G401 (cell line): ENCODE data around the gene OR1I1. TPM values are rescaled to one million over a fixed set of nuclear protein-coding genes. Genes with fewer than 3 reads are reported as not detected.
"Not testable (repeated sequence)": the region's sequence is repeated elsewhere in the genome, so short reads cannot be mapped to it uniquely, and the experiment has no call there.

Source experiments
- DNase-seq: peaks from one replicate; pipeline ENCODE4 v3.0.0-alpha.2; 2015; ENCODE audit warnings: low spot score
- in situ Hi-C: cut with HindIII; loops from 2 replicates; pipeline ENCODE4 v1.10.0; 2016; ENCODE audit warnings: low sequenced_read_pairs, mixed read lengths
- total RNA-seq: library from RNA; depleted of rRNA; stranded (reverse); fragments of >200 nt; shearing (Covaris generic); gene quantifications from 2 replicates; pipeline ENCODE4 v1.2.3, GENCODE V29; 2014

OR1I1 gene
- total RNA-seq, 1 experiment from 2014 or later = not detected

DNA sequence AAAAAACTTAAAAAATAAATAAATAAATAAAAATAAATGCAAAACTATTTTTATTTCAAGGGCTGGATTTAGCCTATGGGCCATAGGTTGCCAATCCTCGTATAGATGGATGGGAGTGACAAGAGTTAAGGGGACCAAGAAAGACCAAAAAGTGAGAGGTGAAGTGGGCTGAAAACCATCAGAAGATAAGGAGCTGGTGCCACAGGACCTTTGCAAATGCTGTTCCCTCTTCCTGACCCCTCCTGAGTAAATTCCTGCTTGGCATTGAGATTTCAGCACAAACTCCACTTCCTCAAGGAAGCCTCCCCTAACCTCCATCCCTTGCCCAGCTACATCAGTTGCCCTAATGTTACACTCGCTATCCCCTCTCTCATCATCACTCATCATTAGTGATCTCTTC, 11.0 kb downstream of the OR1I1 start:
- DNase-seq = no peak
- in situ Hi-C loops = no loop called here

GRCh38 chr19:15096223-15096622, 14.2 kb downstream of the OR1I1 start:
- in situ Hi-C loops = no loop called here

GRCh38 chr19:15097980-15098379, 16.0 kb downstream of the OR1I1 start:
- in situ Hi-C loops, DNase-seq: not testable (repeated sequence)

More at GRCh38 chr19:15096223-15096622, 14.2 kb downstream of the OR1I1 start:
- no peak for DNase-seq

GRCh38 chr19:15098460-15098859, 16.4 kb downstream of the OR1I1 start:
- in situ Hi-C loops = no loop called here
- no peak for DNase-seq

- no peak for DNase-seq
- in situ Hi-C loops = no loop called here
Measured at GRCh38 chr19:15099017-15099582, 17.1 kb downstream of the OR1I1 start.

DNA sequence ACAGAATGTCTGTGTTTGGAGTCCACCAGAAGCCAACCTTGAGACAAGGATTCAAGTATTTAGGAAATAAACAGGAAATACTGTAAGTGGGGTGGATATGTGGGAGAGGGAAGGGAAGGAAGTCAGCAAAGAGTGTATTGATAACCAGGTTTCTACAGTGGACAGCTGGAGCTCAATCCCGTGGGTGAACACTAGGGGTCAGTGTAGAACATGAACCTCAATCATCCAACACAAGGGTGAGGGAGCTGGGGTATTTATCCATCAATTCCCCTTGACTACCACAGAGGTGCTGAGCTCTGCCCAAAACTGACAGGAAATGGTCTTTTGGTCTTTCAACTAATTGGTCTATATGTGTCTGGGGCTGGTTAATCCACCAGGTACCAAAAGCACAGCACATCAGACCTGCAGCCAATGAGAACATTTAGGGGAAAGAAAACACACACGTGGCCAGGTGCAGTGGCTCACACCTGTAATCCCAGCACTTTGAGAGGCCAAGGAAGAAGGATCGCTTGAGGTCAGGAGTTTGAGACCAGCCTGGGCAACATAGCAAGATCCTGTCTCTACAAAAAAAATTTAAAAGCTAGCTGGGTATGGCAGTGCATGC, 19.6 kb downstream of the OR1I1 start:
- no peak for DNase-seq
- in situ Hi-C loops = no loop called here

- in situ Hi-C loops = no loop called here
- no peak for DNase-seq
Measured at GRCh38 chr19:15104003-15104402, 22.0 kb downstream of the OR1I1 start.

- no peak for DNase-seq
- in situ Hi-C loops = no loop called here
Measured at GRCh38 chr19:15104411-15104810, 22.4 kb downstream of the OR1I1 start.

DNA sequence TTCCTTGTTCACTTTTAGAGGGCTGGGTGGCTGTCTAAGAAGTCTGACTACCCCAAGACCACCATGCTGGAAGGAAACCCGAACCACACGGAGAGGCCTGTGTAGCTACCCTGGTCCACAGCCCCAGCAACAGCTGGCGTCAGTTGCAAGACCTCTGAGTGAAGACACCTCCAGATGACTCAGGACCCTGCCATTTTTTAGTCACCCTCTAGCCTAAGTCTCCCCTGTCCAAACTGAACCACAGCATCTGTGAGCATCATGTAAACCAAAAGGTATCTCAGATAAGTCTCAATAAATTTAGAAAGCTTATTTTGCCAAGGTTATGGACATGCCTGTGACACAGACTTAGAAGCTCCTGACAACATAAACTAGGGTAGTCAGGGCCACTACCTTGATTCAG, 23.0 kb downstream of the OR1I1 start:
- no peak for DNase-seq
- in situ Hi-C loops = no loop called here

DNA sequence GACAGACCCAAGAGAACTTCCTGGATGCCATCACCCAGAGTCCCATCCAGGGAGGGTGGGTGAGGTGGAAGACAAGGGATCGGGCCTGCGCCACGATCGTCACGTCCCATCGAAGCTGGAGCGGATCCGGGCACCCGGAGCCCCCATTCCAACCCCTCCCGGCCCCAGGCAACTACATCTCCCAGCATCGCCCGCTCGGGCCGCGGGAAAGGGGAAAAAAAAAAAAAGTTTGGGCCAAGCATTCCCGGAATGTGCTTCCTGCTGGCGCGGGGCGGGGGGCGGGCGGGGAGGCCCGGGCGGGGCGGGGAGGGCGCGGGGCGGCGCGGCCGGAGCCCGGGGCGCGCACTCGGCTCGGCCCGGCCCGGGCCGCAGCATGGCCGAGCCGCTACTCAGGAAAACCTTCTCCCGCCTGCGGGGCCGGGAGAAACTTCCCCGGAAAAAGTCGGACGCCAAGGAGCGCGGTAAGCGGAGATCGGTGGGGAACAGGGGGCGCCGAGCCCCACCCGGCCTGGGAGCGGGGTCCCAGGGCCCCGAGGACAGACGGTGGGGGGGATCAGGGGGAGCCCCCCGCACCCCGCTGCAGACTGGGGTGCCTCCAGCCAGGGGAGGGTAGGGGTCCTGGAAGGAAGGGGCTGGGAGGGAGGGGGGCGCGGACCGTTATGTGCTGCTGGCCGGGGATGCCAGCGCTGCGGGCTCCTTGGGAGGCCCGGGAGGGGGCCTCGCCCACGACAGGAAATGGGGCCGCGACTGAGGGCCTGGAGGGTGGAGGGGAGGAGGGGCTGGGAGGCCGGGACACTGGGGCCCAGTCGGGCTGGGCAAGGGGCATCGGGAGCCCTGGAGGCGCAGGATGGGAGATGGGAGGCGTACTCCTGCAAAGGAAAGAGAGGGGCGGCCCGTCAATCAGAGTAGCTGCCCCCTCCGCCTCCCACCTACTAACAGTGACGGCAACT, 25.3 kb downstream of the OR1I1 start, which contains the start of gene SYDE1:
SYDE1 (plus strand) TSS at position 341 of the 950 bp plus-strand sequence; CDS start at position 374, 33 bp downstream.
- in situ Hi-C loops = no loop called here
- DNase-seq = no peak

DNA sequence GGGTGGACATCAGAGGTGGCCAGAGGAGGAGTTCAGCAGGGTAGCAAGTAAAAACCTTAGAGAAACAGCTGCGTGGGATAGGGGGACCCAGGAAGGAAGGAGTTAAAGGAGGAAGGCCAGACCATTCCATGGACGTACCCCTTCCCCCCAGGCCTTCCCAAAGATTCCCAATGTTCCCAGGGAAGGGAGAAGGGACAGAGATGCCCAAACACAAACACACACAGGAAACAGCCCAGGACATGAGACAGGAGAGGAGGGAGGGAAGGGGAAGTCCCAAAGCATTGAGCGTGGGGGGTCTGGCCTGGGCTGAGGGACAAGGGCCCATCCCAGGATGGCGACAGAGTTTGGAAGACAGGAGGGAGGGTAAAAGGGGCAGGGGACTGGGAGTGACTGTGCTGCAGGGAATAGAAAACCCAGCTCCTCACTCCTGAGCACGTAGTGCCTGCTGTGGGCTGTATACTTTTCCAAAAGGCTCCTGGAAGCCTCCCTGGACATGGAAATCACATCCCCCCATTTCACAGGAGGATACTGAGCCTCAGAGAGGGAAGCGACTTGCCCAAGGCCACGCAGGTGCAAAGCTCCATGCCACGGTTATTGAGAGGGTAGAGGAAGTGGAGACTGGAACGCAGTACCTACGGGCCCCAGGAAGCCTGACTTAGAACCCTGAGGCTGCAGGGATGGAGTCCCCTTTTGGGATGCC, 26.3 kb downstream of the OR1I1 start:
- in situ Hi-C loops = no loop called here
- DNase-seq = no peak

GRCh38 chr19:15108845-15109767, 27.1 kb downstream of the OR1I1 start:
- DNase-seq = no peak

DNA sequence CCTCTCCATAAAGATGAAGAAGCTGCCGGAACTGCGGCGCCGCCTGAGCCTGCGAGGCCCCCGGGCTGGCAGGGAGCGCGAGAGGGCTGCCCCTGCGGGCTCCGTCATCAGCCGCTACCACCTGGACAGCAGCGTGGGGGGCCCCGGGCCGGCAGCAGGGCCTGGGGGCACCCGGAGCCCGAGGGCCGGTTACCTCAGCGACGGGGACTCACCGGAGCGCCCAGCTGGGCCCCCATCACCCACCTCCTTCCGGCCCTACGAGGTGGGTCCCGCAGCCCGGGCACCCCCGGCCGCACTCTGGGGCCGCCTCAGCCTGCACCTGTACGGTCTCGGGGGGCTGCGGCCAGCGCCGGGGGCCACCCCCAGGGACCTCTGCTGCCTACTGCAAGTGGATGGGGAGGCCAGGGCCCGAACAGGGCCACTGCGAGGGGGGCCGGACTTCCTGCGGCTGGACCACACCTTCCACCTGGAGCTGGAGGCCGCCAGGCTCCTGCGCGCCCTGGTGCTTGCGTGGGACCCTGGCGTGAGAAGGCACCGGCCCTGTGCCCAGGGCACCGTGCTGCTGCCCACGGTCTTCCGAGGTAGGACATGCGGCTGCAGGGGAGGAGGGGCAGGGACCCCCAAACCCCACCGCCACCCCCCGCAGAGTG, 27.9 kb downstream of the OR1I1 start:
- in situ Hi-C loops = no loop called here
- DNase-seq = no peak

More at GRCh38 chr19:15108845-15109767, 27.1 kb downstream of the OR1I1 start:
- in situ Hi-C loops = no loop called here

GRCh38 chr19:15110418-15110815, 28.4 kb downstream of the OR1I1 start:
- in situ Hi-C loops = no loop called here
- no peak for DNase-seq

DNA sequence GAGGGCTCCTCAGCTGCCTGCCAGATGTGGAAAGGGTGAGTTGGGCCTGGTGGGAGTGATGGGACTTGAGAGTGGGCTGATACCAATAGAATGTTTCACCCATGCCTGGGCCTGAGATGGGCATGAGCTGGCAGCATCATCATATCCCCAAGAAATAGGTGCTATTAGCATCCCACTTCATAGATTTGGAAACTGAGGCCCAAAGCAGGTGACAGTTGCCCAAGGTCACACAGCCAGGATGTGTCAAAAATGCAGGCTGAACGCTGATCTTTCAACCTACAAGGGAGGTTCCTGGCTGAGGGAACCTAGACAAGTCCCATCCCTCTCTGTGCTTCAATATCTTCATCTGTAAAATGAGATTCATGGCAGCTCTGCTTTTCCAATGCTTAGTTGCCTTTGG, 29.7 kb downstream of the OR1I1 start:
- in situ Hi-C loops = no loop called here
- no peak for DNase-seq

DNA sequence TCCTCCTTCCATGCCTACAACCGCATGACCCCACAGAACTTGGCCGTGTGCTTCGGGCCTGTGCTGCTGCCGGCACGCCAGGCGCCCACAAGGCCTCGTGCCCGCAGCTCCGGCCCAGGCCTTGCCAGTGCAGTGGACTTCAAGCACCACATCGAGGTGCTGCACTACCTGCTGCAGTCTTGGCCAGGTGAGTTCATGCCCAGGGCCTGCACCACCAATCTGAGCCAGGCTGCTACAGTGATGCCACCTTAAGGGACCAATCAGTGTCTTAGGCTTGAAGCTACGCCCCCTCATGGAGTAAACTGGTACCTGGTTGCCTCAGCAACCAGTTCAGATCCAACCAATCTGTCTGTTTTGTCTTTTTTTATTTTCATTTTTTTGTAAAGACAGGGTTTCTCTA, 30.4 kb downstream of the OR1I1 start:
- DNase-seq = no peak
- in situ Hi-C loops = no loop called here

DNA sequence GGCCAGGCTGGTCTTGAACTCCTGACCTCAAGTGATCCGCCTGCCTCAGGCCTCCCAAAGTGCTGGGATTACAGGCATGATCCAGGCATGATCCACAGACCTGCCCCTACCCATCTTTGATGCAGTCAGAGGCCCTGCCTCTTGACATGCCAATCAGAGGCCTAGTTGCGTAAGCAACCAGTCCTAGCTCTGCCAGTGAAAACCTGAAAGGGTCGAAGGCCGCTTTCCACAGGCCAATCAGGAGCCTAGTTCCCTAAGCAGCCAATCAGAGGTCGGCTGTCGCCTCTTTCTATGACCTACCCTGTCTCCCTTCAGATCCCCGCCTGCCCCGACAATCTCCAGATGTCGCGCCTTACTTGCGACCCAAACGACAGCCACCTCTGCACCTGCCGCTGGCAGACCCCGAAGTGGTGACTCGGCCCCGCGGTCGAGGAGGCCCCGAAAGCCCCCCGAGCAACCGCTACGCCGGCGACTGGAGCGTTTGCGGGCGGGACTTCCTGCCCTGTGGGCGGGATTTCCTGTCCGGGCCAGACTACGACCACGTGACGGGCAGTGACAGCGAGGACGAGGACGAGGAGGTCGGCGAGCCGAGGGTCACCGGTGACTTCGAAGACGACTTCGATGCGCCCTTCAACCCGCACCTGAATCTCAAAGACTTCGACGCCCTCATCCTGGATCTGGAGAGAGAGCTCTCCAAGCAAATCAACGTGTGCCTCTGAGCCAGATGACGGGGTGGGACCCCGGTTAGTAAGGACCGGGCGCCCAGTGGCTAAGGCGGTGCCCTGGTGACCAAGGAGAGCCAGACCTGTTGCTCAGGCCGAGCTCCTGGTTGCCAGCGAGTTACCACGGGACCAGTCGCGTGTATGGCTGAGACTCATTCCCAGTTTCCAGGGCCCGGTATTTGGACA, 31.5 kb downstream of the OR1I1 start:
- in situ Hi-C loops = no loop called here
- no peak for DNase-seq
